Activated B cell treated with CpG ODN at 0.5 μM for 24 hours (primary cell): Measurements from ENCODE around the gene MRGPRX4. TPM values are rescaled to one million over a fixed set of nuclear protein-coding genes. Genes with fewer than 3 reads are reported as not detected.

Experiments used
- ATAC-seq: fragments of 200-7000 bp; cut with Tn5 transposase; one replicate; pipeline ENCODE4 v1.10.0; 2021; ENCODE audit warnings: low read depth, mild to moderate bottlenecking, moderate library complexity
- CTCF ChIA-PET: fragments of 350-600 bp; sonication (Branson Sonifier 250); formaldehyde crosslinking; loops from one replicate; lab custom pipeline; 2021; ENCODE audit warnings: antibody characterized with exemption; lab: Charles Lee
- POLR2A ChIA-PET: fragments of 350-600 bp; sonication (Branson Sonifier 250); formaldehyde crosslinking; loops from one replicate; lab custom pipeline; 2021; ENCODE audit warnings: antibody characterized with exemption; lab: Charles Lee
- DNase-seq: peaks from one replicate; pipeline ENCODE4 v3.0.0; 2022
- H3K27ac Mint-ChIP-seq: one replicate; pipeline ENCODE4 v1.8.0; 2020; ENCODE audit warnings: mixed read lengths
- H3K27me3 Mint-ChIP-seq: one replicate; pipeline ENCODE4 v1.8.0; 2021; ENCODE audit warnings: mixed read lengths
- H3K36me3 Mint-ChIP-seq: one replicate; pipeline ENCODE4 v1.8.0; 2021; ENCODE audit warnings: low read depth, mixed read lengths
- H3K4me1 Mint-ChIP-seq: one replicate; pipeline ENCODE4 v1.8.0; 2021; ENCODE audit warnings: mixed read lengths
- H3K4me3 Mint-ChIP-seq: one replicate; pipeline ENCODE4 v1.8.0; 2020; ENCODE audit warnings: mild to moderate bottlenecking, mixed read lengths
- H3K9me3 Mint-ChIP-seq: one replicate; pipeline ENCODE4 v1.8.0; 2020; ENCODE audit warnings: mixed read lengths
- intact Hi-C: fragments of 100-400 bp; cut with micrococcal nuclease; formaldehyde crosslinking; loops from one replicate; pipeline ENCODE4 v1.15.1; 2024
- total RNA-seq: library from RNA; stranded (reverse); gene quantifications from 2 replicates; pipeline ENCODE4 v1.2.3, GENCODE V29; 2022
- TF ChIP-seq, protein P1 (sequence below): fragments of 200-600 bp; IDR thresholded peaks from one replicate; pipeline ENCODE4 v1.8.0; 2022; ENCODE audit warnings: antibody characterized with exemption, mild to moderate bottlenecking

Gene MRGPRX4
- total RNA-seq, 1 donor from 2014 or later: not detected

DNA sequence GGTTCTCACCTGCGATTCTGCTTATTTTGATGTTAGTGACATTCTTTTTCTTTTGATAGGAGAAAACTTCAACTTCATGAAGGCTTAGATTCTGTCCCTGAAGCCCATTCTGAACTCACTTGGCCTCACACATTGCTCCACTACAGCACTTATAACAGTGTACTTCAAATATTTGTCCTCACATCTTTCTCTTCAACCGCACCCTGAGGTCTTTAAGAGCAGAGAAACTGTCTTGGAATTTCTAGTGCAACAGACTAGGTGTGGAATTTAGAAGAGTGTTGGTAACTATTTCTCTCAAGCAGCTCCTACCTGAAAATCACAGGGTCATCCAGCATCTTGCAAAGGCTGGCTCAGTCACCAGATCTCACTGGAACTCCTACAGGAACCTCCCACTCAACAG, 32.5 kb upstream of the MRGPRX4 start:
- Mint-ChIP-seq H3K27me3 (peaks cover 30% of the 10 kb centered on the region), H3K9me3 (peaks cover 2% of the 10 kb centered on the region), H3K4me3 (no peak overlapping the region), H3K36me3 (no peaks in the 10 kb centered on the region), H3K27ac (no peak overlapping the region), H3K4me1 (no peaks in the 10 kb centered on the region)
- DNase-seq (no peak), ATAC-seq (no peak)
- intact Hi-C loops: no loop called here
- TF ChIP-seq, protein P1, sequence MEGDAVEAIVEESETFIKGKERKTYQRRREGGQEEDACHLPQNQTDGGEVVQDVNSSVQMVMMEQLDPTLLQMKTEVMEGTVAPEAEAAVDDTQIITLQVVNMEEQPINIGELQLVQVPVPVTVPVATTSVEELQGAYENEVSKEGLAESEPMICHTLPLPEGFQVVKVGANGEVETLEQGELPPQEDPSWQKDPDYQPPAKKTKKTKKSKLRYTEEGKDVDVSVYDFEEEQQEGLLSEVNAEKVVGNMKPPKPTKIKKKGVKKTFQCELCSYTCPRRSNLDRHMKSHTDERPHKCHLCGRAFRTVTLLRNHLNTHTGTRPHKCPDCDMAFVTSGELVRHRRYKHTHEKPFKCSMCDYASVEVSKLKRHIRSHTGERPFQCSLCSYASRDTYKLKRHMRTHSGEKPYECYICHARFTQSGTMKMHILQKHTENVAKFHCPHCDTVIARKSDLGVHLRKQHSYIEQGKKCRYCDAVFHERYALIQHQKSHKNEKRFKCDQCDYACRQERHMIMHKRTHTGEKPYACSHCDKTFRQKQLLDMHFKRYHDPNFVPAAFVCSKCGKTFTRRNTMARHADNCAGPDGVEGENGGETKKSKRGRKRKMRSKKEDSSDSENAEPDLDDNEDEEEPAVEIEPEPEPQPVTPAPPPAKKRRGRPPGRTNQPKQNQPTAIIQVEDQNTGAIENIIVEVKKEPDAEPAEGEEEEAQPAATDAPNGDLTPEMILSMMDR: no peak
- ChIA-PET CTCF (no interaction called here), POLR2A (no interaction called here)

DNA sequence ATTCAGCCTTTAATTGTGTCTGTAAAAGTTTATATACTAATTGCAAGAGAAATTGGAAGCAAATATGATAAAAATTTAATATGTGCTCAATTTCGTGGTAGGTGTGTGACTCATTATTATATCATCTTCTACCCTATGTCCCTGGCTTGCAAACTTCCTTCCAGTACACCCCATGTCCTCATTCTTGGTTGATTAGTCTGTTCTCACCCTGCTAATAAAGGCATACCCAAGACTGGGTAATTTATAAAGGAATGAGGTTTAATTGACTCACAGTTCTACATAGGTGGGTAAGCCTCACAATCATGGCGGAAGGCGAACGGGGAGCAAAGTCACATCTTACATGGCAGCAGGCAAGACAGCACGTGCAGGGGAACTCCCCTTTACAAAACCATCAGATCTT, 28.4 kb upstream of the MRGPRX4 start:
- ChIA-PET CTCF (no interaction called here), POLR2A (no interaction called here)
- DNase-seq (no peak), ATAC-seq (no peak)
- peaks cover 41% of the 10 kb centered on the region for H3K27me3 Mint-ChIP-seq
- intact Hi-C loops: no loop called here
- peaks cover 3% of the 10 kb centered on the region for H3K4me1 Mint-ChIP-seq
- no peak overlapping the region for H3K27ac Mint-ChIP-seq
- H3K36me3 Mint-ChIP-seq: no peaks in the 10 kb centered on the region
- H3K4me3 Mint-ChIP-seq: no peak overlapping the region
- H3K9me3 Mint-ChIP-seq: peaks cover 2% of the 10 kb centered on the region
- TF ChIP-seq, protein P1: no peak

DNA sequence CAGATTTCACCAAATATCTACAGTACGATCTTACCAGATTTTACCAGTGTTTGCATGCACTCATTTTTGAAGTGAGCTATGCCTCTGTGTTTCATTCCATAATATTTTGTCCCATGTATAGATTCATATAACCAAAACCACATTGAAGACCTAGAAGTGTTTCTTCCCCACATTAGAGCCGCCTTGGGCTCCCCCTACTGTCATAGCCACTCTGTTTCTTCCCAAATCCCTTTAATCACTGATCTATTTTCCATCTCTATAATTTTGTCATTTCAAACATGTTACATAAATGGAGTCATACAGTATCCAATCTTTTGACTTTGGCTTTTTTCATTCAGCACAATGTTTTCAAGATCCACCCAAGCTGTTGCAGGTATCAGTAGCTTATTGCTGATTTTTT, 27.6 kb upstream of the MRGPRX4 start:
- Mint-ChIP-seq H3K4me3 (no peak overlapping the region), H3K9me3 (peaks cover 2% of the 10 kb centered on the region), H3K4me1 (peaks cover 3% of the 10 kb centered on the region), H3K27ac (no peak overlapping the region), H3K36me3 (no peaks in the 10 kb centered on the region), H3K27me3 (peaks cover 41% of the 10 kb centered on the region)
- DNase-seq (no peak), ATAC-seq (no peak)
- TF ChIP-seq, protein P1: no peak
- POLR2A ChIA-PET: no interaction called here
- CTCF ChIA-PET: no interaction called here
- intact Hi-C loops: no loop called here

DNA sequence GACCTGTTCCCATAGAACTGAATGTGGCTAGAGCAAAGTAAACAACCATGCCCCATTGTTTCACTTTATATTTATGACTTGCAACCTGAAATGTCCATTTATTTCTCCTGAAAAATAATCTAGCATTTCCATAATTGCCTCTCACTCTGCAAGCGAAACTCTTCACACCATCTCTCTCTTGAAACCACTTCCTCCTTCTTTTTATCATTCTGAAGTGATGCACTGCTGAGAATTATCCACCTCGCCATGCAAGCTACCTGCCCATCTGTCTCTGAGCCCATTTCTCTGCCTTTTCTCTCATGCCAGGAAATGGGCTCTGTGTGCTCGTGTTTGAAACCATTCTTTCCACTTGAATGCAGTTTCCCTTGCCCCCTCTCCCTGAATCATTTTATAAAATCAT, 26.8 kb upstream of the MRGPRX4 start:
- Mint-ChIP-seq H3K4me3 (no peak overlapping the region), H3K27me3 (peaks cover 41% of the 10 kb centered on the region), H3K27ac (no peak overlapping the region), H3K4me1 (peaks cover 3% of the 10 kb centered on the region), H3K9me3 (peaks cover 2% of the 10 kb centered on the region), H3K36me3 (no peaks in the 10 kb centered on the region)
- POLR2A ChIA-PET: no interaction called here
- no peak for ATAC-seq
- intact Hi-C loops: no loop called here
- CTCF ChIA-PET: no interaction called here
- TF ChIP-seq, protein P1: no peak
- no peak for DNase-seq

DNA sequence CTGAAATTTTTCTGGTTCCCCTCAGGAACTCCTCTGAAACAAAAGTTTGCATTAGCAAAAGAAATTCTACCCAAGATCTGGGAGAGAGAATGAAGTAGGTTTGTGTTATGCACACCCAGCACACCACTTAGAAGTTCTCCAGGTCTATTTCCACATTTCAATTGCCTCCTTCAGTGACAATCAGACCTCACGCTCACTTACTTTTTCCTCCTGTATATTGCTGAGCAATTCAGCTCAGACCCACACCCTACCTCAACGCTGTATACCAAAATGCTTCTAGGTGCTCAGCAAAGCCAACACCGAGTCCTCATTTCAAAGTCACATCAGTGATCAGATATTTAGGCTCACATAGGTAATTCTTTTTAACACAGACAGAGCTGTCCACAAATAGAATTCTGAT, 21.1 kb upstream of the MRGPRX4 start:
- TF ChIP-seq, protein P1: no peak
- ChIA-PET CTCF (no interaction called here), POLR2A (no interaction called here)
- ATAC-seq: no peak
- H3K27me3 Mint-ChIP-seq: peaks cover 17% of the 10 kb centered on the region
- no peak overlapping the region for H3K4me3 Mint-ChIP-seq
- intact Hi-C loops: no loop called here
- H3K9me3 Mint-ChIP-seq: no peaks in the 10 kb centered on the region
- H3K4me1 Mint-ChIP-seq: no peaks in the 10 kb centered on the region
- no peak for DNase-seq
- no peaks in the 10 kb centered on the region for H3K36me3 Mint-ChIP-seq
- H3K27ac Mint-ChIP-seq: no peak overlapping the region
